ENCODE data around the gene FARSA.
"Not testable (repeated sequence)": the region's sequence is repeated elsewhere in the genome, so short reads cannot be mapped to it uniquely, and the experiment has no call there.

FARSA gene

DNA sequence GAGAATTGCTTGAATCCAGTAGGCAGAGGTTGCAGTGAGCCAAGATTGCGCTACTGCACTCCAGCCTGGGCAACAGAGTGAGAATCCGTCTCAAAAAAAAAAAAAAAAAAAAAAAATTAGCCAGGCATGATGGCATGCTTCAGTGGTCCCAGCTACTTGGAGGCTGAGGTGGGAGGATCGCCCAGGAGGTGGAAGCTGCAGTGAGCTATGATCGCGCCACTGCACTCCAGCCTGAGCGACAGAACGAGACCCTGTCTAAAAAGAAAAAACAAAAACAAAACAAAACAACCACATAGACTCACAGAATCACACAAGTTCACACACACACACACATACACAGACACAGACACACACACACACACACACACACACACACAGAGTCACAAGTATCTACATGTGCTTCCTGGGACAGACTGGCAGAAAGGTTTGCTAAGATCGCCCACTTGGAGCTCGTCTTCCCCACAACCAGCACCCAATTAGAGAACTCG lies 43.2 kb downstream of the FARSA start:
- DNase-seq (ENCODE audit: low read depth): not testable (repeated sequence)

DNA sequence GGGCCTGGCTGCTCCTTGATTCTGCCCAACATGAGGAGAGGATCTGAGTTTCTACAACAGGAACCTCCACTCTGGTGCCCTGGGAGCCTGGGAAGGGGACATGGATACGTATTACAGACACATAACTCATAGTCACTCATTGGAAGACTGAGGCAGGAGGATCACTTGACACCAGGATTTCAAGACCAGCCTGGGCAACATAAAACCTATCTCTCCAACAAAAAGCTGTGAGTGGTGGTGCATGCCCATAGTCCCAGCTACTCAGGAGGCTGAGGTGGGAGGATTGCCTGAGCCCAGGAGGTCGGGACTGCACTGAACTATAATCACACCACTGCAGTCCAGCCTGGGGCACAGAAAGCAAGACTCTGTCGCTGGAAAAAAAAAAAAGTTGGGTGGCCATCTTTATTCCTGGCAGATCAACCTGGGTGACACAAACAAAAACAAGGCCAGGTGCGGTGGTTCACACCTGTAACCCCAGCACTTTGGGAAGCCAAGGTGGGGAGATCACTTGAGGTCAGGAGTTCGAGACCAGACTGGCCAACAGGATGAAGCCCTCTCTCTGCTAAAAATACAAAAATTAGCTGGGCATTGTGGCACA lies 45.4 kb downstream of the FARSA start:
- DNase-seq (ENCODE audit: low read depth): no peak

DNA sequence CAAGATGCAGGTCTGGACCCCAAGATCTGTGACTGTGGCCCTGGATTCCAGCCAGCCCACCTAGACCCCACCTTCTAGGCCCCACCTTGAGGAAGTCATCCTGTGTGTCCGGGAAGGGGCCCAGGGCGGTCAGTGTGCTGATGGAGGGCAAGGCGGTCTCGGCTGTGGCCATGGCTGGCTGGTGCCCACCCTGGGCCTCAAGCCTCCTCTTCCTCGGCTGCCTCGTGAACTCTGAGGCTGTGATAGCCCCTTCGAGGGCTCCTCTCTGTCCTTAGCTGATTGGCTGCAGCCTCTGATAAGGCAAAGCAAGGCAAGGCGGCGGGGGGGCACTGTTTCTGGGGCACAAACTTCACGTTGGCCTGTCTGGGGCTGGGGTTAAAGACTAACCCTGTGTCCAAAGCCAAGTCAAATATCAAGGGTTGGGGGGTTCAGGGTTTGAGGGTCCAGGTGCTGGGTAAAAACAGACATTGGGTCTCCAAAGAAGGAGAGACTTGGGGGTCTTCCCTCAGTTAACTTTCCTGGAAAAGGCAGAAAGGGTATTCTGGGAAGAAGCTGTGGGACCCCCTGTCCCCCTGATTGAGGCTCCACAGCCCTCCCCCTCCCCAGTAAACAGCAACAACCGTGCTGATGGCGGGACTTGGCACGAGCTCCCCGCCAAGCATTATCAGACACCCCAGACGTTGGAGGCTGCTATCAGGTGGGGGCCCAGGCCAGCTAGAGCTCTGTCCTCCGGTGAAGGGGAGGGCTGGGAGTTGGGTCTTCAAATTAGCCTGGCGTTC lies 46.4 kb downstream of the FARSA start, which contains the start of gene KLF1:
Gene KLF1 (minus strand): TSS at position 233 of the 779 bp plus-strand sequence. CDS start 61 bp downstream, at position 172.
- DNase-seq (ENCODE audit: low read depth): no peak

DNA sequence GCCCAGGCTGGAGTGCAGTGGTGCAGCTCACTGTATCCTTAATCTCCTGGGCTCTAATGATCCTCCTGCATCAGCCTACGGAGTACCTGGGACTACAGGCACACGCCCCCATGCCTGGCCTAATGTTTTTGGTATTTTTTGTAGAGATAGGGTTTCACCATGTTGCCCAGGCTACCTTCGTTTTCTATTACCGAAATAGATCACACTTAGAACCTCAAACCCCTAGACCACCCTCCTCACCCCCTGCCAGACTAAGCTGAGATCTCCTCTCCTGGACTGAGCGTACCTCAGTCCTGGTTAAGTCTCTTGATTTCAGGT lies 46.9 kb downstream of the FARSA start:
- DNase-seq (ENCODE audit: low read depth): no peak

DNA sequence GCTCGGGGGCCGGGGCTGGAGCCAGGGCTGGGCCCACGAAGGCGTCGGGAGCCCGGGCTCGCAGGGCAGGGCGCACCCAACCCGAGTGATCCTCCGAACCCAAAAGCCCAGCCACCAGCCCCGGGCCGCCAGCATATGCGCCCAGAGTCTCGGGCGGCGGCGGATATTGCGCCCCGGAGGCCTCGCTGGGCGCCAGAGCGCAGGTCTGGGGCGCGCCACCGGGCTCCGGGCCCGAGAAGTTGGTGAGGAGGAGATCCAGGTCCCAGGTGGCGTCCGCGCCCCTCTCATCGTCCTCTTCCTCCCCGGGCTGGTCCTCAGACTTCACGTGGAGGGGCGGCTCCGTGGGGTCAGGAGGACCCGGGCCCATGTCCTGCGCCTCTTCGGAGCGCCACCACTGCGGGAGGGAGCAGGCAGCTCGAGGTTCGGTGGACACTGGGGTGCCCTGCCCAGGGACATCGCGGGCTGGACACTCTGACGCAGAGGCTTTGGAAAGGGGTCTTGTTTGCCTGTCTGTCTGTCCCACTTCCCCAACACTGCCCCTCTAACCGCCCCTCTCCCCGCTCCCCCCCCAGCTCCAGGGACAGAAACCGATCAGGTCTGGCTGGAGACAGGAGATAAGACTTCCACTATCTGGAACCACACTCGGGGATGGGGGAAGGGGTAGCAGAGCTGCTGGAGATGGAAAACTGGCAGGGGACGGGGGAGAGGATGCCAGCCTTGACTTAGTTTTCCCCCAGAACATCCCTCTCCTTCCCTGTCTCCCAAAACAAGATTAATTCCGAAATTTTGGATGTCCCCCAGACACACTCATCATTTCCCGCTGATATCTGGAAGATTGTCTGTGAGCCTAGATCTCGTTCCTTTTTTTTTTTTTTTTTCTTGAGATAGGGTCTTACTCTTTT lies 47.5 kb downstream of the FARSA start:
- DNase-seq (ENCODE audit: low read depth): no peak

DNA sequence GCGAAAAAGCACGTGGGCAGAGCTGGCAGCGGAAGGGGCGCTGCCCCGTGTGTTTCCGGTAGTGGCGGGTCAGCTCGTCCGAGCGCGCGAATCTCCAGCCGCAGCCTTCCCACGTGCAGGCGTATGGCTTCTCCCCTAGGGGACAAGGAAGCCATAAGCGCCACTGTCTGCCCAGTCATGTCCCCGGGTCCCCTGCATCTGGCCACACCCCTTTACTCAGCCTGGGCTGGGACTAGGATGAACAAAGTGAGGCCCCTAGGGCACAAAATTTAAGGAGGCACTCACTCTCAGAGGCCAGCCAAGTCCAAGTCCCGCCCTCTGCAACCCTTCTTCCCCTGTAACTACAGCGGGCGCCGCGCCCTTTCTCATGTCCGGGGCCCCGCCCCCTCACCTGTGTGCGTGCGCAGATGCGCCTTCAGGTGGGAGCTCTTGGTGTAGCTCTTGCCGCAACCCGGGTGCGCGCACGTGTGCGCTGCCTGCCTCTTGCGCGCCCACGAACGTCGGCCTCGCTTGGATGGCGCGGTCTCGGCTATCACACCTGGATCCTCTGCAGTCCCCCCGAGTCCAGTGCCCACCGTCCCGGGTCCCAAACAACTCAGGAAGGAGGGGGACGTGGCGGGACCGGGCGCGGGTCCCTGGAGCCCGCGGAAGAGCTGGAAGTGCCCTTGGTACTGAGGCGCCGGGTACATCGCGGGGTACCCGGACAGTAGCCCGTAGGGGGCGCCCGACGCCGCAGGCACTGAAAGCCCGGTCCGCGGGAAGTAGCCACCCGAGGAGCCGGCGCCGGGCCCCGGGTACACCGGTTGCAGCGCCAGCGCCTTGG lies 48.4 kb downstream of the FARSA start:
- peak; percentile 86 for DNase-seq (ENCODE audit: low read depth)

DNA sequence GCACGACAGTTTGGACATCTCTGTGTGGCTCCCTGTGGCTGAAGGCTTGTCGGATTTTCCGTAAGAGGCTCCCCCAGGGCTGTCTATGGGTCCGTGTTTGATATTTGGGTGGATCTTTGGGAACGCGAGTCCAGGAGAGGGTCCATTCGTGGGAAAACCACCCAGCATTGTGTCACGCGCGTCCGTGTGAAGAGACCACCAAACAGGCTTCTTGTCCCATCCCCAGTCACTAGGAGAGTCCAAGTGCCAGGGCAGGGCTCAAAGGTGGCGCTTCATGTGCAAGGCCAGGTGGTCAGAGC lies 48.9 kb downstream of the FARSA start:
- DNase-seq (ENCODE audit: low read depth): no peak

DNA sequence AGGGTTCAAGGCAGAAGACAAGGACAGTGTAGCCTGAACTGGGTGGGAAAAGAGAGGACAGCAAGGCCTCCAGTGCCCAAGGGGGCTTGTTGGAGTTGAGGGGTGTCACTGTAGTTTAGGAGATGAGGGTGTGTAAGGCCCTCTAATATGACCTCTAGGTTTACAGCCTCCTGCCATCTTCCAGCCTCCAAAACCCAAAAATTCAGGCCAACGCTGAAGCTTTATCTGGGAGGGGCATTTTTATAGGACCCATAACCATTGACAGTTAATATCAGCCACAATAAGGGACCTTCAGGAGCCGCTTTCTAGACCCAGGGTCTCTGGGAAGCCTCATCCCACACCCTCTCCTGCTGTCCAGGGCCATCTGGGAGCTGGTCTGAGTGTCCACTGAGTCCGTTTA lies 49.3 kb downstream of the FARSA start:
- DNase-seq (ENCODE audit: low read depth): no peak

DNA sequence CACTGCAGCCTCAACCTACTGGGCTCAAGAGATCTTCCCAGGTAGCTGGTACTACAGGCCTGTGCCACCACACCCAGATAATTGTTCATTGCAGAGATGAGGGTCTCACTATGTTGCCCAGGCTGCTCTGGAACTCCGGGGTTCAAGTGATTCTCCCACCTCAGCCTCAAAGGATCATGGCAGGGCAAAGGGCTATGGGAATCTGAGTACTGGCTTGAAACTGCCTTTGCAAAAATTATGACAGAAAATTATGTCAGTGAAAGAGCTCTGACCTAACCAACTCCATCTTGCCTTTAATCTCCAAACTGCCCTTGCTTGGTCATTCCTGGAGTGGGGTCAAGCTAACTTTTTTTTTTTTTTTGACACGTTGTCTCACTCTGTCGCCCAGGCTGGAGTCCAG lies 50.9 kb downstream of the FARSA start:
- no peak for DNase-seq (ENCODE audit: low read depth)

DNA sequence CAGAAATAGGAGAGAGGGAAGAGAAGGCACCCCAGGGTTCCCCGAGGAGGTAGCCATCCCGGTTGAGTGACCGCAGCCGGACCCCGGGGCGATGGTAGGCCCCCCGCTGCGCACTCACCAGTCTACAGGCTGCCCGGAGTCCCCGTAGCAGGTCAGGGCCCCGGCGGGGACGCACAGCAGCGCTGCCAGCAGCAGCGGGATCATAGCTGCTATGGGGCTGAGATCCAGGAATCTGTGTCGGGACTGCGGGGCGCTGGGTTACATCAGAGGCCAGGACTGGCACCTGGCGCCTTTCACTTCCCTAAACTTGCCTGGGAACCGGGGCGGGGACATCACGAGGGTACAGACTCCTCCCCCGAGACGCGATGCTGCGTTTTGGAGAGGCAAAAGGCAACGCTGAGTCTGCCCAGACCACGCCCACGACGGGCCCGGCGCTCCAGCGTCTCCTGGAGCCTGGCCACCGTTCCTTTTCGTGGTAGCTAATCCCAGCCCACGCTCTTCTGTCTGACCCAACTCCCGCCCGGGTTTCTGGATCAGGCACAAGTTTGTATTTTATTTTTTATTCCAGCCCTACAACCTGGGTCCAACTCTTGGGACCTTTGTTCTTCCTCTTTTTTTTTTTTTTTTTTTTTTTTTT lies 52.2 kb downstream of the FARSA start, which contains the start of gene DNASE2:
Gene DNASE2 (minus strand): TSS at position 278 of the 637 bp plus-strand sequence. CDS start 74 bp downstream, at position 204.
- DNase-seq (ENCODE audit: low read depth): peak; percentile 84

DNA sequence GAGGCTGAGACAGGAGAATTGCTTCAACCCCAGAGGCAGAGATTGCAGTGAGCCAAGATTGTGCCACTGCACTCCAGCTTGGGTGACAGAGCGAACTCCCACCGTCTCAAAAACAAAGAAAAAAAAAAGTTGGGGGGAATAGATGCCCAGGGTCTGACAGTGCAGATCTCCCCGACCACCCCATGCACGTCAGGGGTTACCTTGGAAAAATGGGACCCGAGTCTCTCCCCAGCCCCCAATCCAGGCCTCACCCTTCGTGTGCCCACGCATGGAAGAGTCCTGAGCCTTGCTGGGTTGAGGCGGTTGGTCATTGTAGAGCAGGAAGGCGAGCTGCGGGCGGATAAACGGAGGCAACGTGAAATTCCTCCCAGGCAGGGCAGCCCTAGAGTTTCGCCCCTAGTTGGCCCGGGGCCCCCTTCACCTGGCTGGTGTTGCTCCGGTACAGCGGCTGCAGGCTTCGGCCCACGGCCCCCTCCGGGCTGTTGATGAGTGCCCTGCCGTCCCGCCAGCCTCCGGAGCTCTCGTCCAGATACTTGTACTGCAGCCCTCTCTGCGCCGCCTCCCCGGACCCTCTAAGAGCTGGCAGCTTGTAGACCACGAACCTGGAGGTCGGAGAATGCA lies 52.9 kb downstream of the FARSA start:
- no peak for DNase-seq (ENCODE audit: low read depth)

DNA sequence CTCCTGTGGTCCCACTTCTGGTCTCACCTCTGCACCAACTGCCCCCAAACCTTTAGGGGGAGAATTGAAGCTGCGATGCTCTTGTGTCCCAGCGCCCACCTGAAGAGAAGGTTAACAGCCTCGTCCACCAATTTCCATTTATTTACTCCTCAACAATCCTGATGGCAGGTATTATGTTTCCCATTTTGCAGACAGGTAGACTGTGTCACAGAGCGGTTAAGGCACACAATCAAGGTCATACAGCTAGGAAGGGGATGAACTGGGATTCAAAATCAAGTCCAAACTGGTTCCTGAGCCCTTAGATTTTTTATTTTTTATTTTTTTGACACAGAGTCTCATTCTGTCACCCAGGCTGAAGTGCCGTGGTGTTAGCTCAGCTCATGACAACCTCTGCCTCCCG lies 58.4 kb downstream of the FARSA start:
- no peak for DNase-seq (ENCODE audit: low read depth)

DNA sequence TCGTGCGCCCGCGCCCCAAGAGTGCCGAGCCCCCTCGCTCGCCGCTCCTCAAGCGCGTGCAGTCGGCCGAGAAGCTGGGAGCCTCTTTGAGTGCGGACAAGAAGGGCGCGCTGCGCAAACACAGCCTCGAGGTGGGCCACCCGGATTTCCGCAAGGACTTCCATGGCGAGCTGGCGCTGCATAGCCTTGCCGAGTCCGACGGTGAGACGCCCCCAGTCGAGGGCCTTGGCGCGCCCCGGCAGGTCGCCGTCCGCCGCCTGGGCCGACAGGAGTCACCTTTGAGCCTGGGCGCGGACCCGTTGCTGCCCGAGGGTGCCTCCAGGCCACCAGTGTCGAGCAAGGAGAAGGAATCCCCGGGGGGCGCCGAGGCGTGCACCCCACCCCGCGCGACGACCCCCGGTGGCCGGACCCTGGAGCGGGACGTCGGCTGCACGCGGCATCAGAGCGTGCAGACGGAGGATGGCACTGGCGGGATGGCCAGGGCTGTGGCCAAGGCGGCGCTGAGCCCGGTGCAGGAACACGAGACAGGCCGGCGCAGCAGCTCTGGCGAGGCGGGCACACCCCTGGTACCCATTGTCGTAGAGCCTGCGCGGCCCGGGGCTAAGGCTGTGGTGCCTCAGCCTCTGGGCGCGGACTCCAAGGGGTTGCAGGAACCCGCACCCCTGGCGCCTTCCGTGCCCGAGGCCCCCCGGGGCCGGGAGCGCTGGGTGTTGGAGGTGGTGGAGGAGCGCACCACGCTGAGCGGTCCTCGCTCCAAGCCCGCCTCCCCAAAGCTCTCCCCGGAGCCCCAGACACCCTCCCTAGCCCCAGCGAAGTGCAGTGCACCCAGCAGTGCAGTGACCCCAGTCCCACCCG lies 59.4 kb downstream of the FARSA start:
- no peak for DNase-seq (ENCODE audit: low read depth)

DNA sequence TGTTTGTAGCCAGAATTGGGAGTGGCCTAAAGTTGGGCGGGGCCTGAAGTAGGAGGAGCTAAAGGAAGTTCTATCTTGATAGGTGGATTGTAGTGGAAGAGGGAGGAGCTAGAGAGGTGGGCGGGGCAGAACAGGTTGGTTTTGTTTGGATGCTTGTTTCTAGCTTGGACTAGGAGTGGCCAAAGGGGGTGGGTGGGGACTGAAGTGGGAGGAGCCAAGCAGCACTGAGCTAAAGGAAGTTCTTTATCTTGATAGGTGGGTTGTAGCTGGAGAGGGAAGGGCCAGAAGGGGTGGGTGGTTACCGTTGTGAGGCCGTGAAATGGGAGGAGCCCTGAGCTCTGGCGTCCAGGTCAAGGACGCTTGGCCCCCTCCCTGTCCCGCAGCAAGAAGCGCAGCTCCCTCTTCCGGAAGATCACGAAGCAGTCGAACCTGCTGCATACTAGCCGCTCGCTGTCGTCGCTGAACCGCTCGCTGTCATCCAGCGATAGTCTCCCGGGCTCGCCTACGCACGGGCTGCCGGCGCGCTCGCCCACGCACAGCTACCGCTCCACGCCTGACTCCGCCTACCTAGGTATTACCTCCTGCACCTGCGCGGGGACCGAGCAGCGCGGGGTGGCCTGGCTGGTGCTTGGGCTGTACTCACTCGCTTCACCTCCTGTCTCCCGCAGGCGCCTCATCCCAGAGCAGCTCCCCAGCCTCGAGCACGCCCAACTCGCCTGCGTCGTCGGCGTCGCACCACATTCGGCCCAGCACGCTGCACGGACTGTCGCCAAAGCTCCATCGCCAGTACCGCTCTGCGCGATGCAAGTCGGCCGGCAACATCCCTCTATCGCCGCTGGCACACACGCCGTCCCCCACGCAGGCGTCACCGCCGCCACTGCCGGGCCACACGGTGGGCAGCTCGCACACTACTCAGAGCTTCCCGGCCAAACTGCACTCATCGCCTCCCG lies 60.3 kb downstream of the FARSA start:
- DNase-seq (ENCODE audit: low read depth): no peak
